Uterus (tissue), 2 donors: Measurements from ENCODE around the gene THRSP.

Source experiments
- CTCF ChIP-seq, 4 experiments: fragments of 200-600 bp in 2 of 4; fragments of 450-650 bp in 2 of 4; sonication (generic) in 2 of 4; IDR thresholded peaks; one replicate each; pipeline ENCODE4 v1.5.1; 2016 to 2019; ENCODE audit warnings: antibody characterized with exemption in 4 of 4, mild to moderate bottlenecking in 2 of 4, moderate library complexity in 1 of 4
- POLR2A ChIP-seq, 2 donors: fragments of 450-650 bp; IDR thresholded peaks; one replicate each; pipeline ENCODE4 v1.6.1; 2016; ENCODE audit warnings: antibody characterized with exemption in 2 of 2, mild to moderate bottlenecking in 1 of 2, moderate library complexity in 1 of 2

DNA sequence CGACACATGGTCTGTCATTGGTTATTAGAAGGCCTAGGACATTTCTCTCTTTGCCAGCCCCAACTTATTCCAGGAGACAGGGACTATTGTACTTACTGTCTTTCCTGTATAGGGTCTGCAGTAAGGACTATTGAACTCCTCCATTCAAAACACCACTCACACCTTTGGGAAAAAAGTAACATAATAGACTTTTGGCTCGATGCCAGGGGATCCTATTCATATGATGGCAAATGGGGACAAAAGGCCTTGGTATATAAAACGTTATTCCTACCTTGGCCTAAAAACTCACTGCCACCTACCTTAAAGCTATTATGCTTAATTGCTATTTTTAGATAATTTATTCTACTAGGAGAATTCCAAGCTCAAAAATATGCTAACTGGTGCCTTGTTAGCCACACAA, 22.3 kb downstream of the THRSP start:
- no peak for TF ChIP-seq CTCF (IDR thresholded peaks at IDR 0.05)
- no peak for TF ChIP-seq POLR2A (IDR thresholded peaks at IDR 0.05)
